HuH-7.5 (cell line): ENCODE measurements around the gene CAND1.

ENCODE experiments used
- DNase-seq: peaks from one replicate; pipeline ENCODE4 v3.0.0; 2011; ENCODE audit warnings: low spot score

The CAND1 gene

GRCh38 chr12:67268896-67269632 is at the start of gene CAND1:
Gene CAND1, plus strand, starts transcription at chr12:67269358. Its CDS starts 360 bp downstream, at chr12:67269718.
- peak; percentile 80 for DNase-seq

- DNase-seq = no peak
Observed at GRCh38 chr12:67220065-67220464, 49.1 kb upstream of the CAND1 start.

- DNase-seq = no peak
Observed at GRCh38 chr12:67222302-67222701, 46.9 kb upstream of the CAND1 start.

- DNase-seq = no peak
Observed at GRCh38 chr12:67223225-67223624, 45.9 kb upstream of the CAND1 start.

GRCh38 chr12:67237231-67237630 is 31.9 kb upstream of the CAND1 start:
- no peak for DNase-seq

- DNase-seq = no peak
Observed at GRCh38 chr12:67239061-67239460, 30.1 kb upstream of the CAND1 start.

- DNase-seq = no peak
Observed at GRCh38 chr12:67241482-67241881, 27.7 kb upstream of the CAND1 start.

GRCh38 chr12:67243260-67243659 is 25.9 kb upstream of the CAND1 start:
- no peak for DNase-seq

GRCh38 chr12:67245571-67245970 is 23.6 kb upstream of the CAND1 start:
- DNase-seq = no peak

- no peak for DNase-seq
Observed at GRCh38 chr12:67251012-67251411, 18.1 kb upstream of the CAND1 start.

- DNase-seq = no peak
Observed at GRCh38 chr12:67254372-67255026, 14.7 kb upstream of the CAND1 start.

- DNase-seq = no peak
Observed at GRCh38 chr12:67256649-67257048, 12.5 kb upstream of the CAND1 start.

GRCh38 chr12:67263471-67263870 is 5.7 kb upstream of the CAND1 start:
- no peak for DNase-seq

- DNase-seq = peak; percentile 92
Observed at GRCh38 chr12:67268335-67268895, 743 bp upstream of the CAND1 start.

GRCh38 chr12:67269633-67270573 is 745 bp downstream of the CAND1 start:
- DNase-seq = peak; percentile 17

GRCh38 chr12:67270622-67271021 is 1.5 kb downstream of the CAND1 start:
- DNase-seq = no peak

- no peak for DNase-seq
Observed at GRCh38 chr12:67271976-67272375, 2.8 kb downstream of the CAND1 start.

- no peak for DNase-seq
Observed at GRCh38 chr12:67274186-67274585, 5.0 kb downstream of the CAND1 start.

GRCh38 chr12:67275380-67275913 is 6.3 kb downstream of the CAND1 start:
- DNase-seq = no peak

- DNase-seq = no peak
Observed at GRCh38 chr12:67276421-67276820, 7.3 kb downstream of the CAND1 start.

GRCh38 chr12:67279637-67280036 is 10.5 kb downstream of the CAND1 start:
- no peak for DNase-seq

GRCh38 chr12:67280088-67280487 is 10.9 kb downstream of the CAND1 start:
- DNase-seq = no peak
